Measurements from ENCODE around the gene KRTAP9-6. TPM values are rescaled to one million over a fixed set of nuclear protein-coding genes. Genes with fewer than 3 reads are reported as not detected.
"Not testable (repeated sequence)": the region's sequence is repeated elsewhere in the genome, so short reads cannot be mapped to it uniquely, and the experiment has no call there.

Gene KRTAP9-6
- not detected in 2 replicates for total RNA-seq (2014; rRNA removed; shearing (Covaris generic))
- polyA plus RNA-seq (2015; cell fraction: cytosol; rRNA removed), result not detected in 2 replicates
- polyA plus RNA-seq (2015; cell fraction: nucleus; rRNA removed), result not detected in 2 replicates

DNA sequence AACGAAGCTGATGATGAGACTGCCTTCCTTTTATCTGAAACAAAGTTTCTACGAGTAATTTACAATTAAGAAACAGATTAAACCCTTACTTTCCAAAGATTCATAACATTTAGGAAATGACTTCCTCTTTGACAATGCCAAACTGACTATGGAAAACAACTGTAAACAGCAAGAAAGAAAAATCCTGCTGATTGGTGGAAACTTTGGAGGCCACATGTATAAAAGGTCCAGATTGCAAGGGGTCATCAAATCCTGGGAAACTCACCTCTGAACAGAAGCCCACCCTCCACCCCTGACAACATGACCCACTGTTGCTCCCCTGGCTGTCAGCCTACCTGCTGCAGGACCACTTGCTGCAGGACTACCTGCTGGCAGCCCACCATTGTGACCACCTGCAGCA is at the start of gene KRTAP9-6:
KRTAP9-6 (plus strand) TSS at position 301 of the 400 bp plus-strand sequence; CDS start at position 301, 0 bp downstream.
- no peak for DNase-seq (ENCODE audit: low read depth)

GRCh38 chr17:41215681-41216080 is 49.5 kb upstream of the KRTAP9-6 start:
- no peak for DNase-seq (ENCODE audit: low read depth)

DNA sequence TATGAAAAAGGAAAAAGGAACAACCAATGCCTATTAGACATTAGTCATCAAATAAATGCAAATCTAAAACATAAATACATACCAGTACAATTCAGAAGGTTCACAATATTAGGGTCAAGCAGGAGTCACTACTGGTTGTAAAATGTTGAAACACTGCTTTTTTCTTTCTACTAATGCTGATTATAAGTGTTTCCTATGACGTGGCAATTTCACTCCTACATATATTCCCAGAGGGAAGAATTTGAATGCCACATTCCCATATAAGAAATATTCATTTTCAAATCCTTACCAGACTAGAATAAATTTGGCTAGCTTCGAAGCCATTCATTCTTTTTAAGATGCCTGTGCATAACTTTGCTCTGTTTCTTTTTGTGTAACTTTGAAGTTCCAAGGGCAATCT is 41.4 kb upstream of the KRTAP9-6 start:
- DNase-seq (ENCODE audit: low read depth), result no peak

GRCh38 chr17:41226051-41226450 is 39.1 kb upstream of the KRTAP9-6 start:
- no peak for DNase-seq (ENCODE audit: low read depth)

GRCh38 chr17:41226598-41227095 is 38.5 kb upstream of the KRTAP9-6 start, which contains the start of gene KRTAP9-2:
Gene KRTAP9-2, plus strand, starts transcription at chr17:41226648. Its CDS starts 7 bp downstream, at chr17:41226655.
- not testable (repeated sequence) for DNase-seq (ENCODE audit: low read depth)

DNA sequence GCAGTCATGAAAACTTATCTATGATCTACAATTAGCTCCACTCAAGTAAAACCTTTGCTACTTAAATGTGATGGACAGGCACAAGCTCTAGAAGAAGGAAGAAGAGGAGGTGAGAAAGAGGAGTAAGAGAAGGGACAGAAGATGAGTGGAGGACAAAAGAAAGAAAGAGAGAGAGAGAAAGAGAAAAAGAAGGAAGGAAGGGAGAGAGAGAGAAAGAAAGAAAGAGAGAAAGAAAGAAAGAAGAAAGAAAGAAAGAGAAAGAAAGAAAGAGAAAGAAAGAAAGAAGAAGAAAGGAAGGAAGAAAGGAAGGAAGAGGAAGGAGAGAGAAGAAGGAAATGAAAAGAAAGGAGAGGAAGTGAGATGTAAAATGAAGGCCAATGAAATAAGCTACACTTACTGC is 35.1 kb upstream of the KRTAP9-6 start:
- no peak for DNase-seq (ENCODE audit: low read depth)

GRCh38 chr17:41231731-41232130 is 33.4 kb upstream of the KRTAP9-6 start:
- DNase-seq (ENCODE audit: low read depth), result no peak

- not testable (repeated sequence) for DNase-seq (ENCODE audit: low read depth)
Observed at GRCh38 chr17:41232399-41233105, 32.6 kb upstream of the KRTAP9-6 start, which contains the start of gene KRTAP9-3. Gene KRTAP9-3, plus strand, starts transcription at chr17:41232449. Its CDS starts 53 bp downstream, at chr17:41232502.

- DNase-seq (ENCODE audit: low read depth), result not testable (repeated sequence)
Observed at GRCh38 chr17:41237116-41237515, 28.1 kb upstream of the KRTAP9-6 start.

DNA sequence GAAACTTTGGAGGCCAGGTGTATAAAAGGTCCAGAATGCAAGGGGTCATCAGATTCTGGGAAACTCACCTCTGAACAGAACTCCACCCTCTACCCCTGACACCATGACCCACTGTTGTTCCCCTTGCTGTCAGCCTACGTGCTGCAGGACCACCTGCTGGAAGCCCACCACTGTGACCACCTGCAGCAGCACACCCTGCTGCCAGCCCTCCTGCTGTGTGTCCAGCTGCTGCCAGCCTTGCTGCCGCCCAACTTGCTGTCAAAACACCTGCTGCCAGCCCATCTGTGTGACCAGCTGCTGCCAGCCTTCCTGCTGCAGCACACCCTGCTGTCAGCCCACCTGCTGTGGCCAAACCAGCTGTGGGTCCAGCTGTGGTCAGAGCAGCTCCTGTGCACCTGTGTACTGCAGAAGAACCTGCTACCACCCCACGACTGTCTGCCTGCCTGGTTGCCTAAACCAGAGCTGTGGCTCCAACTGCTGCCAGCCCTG is 27.2 kb upstream of the KRTAP9-6 start, which contains the start of gene KRTAP9-8:
KRTAP9-8 (plus strand) TSS at position 51 of the 489 bp plus-strand sequence; CDS start at position 104, 53 bp downstream.
- not testable (repeated sequence) for DNase-seq (ENCODE audit: low read depth)

- DNase-seq (ENCODE audit: low read depth), result not testable (repeated sequence)
Observed at GRCh38 chr17:41246995-41247787, 18.0 kb upstream of the KRTAP9-6 start.

DNA sequence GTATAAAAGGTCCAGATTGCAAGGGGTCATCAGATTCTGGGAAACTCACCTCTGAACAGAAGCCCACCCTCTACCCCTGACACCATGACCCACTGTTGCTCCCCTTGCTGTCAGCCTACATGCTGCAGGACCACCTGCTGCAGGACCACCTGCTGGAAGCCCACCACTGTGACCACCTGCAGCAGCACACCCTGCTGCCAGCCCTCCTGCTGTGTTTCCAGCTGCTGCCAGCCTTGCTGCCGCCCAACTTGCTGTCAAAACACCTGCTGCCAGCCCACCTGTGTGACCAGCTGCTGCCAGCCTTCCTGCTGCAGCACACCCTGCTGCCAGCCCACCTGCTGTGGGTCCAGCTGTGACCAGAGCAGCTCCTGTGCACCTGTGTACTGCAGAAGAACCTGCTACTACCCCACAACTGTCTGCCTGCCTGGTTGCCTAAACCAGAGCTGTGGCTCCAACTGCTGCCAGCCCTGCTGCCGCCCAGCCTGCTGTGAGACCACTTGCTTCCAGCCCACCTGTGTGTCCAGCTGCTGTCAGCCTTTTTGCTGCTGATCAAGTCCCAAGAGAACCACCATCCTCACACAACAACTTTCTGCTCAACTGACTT is 15.4 kb upstream of the KRTAP9-6 start, which contains the start of gene KRTAP9-4:
KRTAP9-4 (plus strand) TSS at position 51 of the 604 bp plus-strand sequence; CDS start at position 85, 34 bp downstream.
- not testable (repeated sequence) for DNase-seq (ENCODE audit: low read depth)

DNA sequence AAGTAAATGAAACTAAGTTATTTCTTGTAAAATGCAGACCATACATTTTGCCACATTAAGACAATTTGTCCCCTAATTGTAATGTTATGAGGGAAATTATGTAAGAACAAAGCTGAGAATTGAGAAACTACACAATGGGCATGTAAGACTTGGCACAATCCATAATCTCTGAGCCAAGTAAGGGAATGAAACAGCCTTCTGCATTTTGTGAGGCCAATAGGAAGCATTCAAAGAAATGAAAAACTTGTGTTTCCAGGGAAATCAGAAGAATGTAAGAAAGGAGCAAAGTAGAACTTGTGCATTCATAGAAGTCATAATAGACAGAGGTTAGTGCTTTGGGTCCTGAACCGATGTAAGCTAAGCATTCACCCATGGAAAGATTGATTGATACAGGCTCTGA is 13.9 kb upstream of the KRTAP9-6 start:
- DNase-seq (ENCODE audit: low read depth), result no peak

DNA sequence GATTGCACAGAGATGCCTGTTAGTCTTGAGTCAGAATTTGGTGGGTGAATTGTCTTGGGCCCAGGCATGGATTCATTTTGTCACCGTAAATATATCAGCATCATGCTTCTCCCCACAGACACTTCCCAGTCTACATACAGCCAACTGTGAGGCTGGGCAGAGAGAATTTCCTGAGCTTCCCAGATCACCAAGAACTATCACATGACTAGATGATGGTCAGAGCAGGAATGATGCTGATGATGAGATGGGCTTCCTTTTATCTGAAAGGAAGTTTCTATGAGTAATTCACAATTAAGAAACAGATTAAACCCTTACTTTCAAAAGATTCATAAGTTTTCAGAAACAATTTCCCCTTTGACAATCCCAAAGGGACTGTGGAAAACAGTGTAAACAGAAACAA is 10.3 kb upstream of the KRTAP9-6 start:
- no peak for DNase-seq (ENCODE audit: low read depth)

DNA sequence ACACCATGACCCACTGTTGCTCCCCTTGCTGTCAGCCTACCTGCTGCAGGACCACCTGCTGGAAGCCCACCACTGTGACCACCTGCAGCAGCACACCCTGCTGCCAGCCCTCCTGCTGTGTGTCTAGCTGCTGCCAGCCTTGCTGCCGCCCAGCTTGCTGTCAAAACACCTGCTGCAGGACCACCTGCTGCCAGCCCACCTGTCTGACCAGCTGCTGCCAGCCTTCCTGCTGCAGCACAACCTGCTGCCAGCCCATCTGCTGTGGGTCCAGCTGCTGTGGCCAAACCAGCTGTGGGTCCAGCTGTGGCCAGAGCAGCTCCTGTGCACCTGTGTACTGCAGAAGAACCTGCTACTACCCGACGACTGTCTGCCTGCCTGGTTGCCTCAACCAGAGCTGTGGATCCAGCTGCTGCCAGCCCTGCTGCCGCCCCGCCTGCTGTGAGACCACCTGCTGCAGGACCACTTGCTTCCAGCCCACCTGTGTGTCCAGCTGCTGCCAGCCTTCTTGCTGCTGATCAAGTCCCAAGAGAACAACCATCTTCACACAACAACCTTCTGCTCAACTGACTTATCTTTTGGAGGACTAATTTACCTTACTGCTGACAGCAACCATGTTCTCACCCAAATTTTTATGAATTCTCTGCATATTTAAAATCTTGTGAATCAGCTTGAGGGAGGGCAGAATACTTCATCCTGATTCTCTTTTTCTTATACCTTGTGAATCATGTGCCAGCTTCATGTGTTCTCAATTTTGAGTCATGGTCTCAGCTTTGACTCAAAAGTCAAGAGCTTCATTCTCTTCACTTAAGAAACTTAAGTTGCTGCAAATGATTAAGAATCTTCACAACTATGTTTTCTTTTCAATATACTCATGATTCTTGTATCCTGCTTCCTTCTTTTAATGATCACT is 9.5 kb upstream of the KRTAP9-6 start, which contains the start of gene KRTAP9-9:
KRTAP9-9 (plus strand) TSS at position 4 of the 910 bp plus-strand sequence.
- not testable (repeated sequence) for DNase-seq (ENCODE audit: low read depth)

DNA sequence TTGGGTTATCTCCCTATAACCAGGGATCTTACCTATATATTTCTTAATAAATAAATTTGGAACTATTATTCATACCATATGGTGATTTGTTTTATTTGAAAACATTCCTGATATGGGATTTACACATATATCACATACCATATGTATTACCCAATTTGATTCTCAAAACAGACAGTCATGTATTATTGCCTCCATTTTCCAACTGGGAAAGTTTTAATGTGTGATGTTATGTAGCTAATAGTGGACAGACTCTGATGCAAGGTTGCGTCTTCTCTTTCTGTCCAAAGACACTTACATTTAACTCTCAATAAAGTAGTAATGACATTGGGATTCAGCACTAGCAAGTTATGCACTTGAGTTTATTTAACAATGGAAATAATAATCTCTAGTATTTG is 8.9 kb upstream of the KRTAP9-6 start:
- DNase-seq (ENCODE audit: low read depth), result no peak

- no peak for DNase-seq (ENCODE audit: low read depth)
Observed at GRCh38 chr17:41258406-41258805, 6.8 kb upstream of the KRTAP9-6 start.

DNA sequence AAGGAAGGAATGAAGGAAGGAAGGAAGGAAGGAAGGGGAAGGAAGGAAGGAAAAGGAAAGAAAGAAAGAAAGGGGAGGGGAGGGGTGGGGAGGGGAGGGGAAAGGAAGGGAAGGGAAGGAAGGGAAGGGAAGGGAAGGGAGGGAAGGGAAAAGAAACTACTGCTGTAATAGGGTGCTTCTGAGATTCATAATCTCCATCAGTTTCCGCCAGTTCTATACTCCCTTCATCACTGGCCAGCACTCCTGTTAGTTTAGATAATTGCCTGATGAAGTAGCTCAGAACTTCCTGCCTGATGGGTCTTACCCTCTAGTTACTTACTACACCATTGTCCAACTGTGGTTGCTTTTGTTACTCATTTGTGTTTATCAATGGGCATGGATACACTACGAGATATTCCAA is 2.0 kb upstream of the KRTAP9-6 start:
- no peak for DNase-seq (ENCODE audit: low read depth)

DNA sequence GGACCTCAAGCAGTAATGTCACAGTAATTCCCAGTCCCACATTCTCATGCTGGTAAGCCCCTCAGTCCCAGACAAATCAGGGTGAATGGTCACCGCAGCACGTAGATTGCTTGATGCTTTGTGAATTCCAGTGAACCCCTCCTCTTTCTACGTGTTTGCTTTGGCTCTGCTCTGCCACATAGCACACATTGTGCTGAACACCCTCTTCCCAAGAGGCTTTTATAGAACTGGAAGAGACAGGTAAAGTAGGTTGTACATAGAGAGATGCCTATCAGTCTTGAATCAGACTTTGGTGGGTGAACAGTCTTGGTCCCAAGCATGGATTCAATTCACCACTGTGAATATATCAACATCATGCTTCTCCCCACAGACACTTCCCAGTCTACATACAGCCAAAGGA is 579 bp upstream of the KRTAP9-6 start:
- no peak for DNase-seq (ENCODE audit: low read depth)

DNA sequence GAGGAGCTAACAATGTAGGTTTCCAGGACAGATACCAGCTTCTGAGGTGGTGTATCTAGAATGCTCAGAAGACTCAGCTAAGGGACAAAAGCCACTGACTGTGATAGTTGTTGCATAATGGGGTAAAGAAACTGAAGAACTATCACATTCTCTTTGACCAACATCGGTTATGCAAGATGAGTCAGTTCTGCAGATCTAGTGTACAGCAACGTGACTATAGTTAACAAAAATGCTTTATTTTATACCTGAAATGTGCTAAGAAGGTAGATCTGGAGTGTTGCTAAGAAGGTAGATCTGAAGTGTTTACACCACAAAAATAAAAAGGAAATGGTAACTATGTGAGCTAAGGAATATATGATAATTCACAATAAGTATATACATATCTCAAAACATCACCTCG is 2.5 kb downstream of the KRTAP9-6 start:
- no peak for DNase-seq (ENCODE audit: low read depth)

Measured in HT1080 (cell line).